Uterus (tissue), 2 donors: ENCODE results near the gene SEC63.

Experiments
- CTCF ChIP-seq, 4 experiments: fragments of 200-600 bp in 2 of 4; fragments of 450-650 bp in 2 of 4; sonication (generic) in 2 of 4; IDR thresholded peaks; one replicate each; pipeline ENCODE4 v1.5.1; 2016 to 2019; ENCODE audit warnings: antibody characterized with exemption in 4 of 4, mild to moderate bottlenecking in 2 of 4, moderate library complexity in 1 of 4
- POLR2A ChIP-seq, 2 donors: fragments of 450-650 bp; IDR thresholded peaks; one replicate each; pipeline ENCODE4 v1.6.1; 2016; ENCODE audit warnings: antibody characterized with exemption in 2 of 2, mild to moderate bottlenecking in 1 of 2, moderate library complexity in 1 of 2

GRCh38 chr6:107987805-107988204, 29.8 kb upstream of the SEC63 start:
- TF ChIP-seq CTCF (IDR thresholded peaks at IDR 0.05) = no peak
- no peak for TF ChIP-seq POLR2A (IDR thresholded peaks at IDR 0.05)
